Measurements from ENCODE around the gene CTR9.
A peak's percentile ranks its signal among the peaks of the same experiment; 100 is the strongest.
"Not testable (repeated sequence)": the region's sequence is repeated elsewhere in the genome, so short reads cannot be mapped to it uniquely, and the experiment has no call there.

The CTR9 gene

DNA sequence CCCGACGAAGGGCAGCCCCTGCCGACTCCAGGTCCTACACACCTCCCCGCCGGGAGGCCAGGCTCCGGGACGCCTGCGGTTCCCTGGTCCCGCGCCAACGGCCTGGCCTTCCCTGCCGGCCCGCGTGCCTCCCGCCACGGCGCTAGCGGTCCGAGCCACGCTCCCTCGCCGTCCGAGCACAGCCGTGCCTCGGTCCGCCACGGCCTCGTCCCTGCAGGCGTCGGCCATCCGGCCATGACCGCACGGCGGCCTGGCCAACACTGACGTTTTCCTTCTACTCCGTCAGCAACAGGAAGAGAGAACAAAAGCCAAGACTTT lies 57.1 kb downstream of the CTR9 start:
- peak overlapping the region; percentile 96 for H3K4me3 Mint-ChIP-seq
- peaks cover 48% of the 10 kb centered on the region for H3K36me3 Mint-ChIP-seq (ENCODE audit: low read depth)
- peaks cover 62% of the 10 kb centered on the region for H3K4me1 Mint-ChIP-seq
- ATAC-seq (no peak), DNase-seq (no peak)
- H3K27ac Mint-ChIP-seq: peak overlapping the region; percentile 97
- no peaks in the 10 kb centered on the region for H3K9me3 Mint-ChIP-seq
- H3K27me3 Mint-ChIP-seq: peaks cover 3% of the 10 kb centered on the region

DNA sequence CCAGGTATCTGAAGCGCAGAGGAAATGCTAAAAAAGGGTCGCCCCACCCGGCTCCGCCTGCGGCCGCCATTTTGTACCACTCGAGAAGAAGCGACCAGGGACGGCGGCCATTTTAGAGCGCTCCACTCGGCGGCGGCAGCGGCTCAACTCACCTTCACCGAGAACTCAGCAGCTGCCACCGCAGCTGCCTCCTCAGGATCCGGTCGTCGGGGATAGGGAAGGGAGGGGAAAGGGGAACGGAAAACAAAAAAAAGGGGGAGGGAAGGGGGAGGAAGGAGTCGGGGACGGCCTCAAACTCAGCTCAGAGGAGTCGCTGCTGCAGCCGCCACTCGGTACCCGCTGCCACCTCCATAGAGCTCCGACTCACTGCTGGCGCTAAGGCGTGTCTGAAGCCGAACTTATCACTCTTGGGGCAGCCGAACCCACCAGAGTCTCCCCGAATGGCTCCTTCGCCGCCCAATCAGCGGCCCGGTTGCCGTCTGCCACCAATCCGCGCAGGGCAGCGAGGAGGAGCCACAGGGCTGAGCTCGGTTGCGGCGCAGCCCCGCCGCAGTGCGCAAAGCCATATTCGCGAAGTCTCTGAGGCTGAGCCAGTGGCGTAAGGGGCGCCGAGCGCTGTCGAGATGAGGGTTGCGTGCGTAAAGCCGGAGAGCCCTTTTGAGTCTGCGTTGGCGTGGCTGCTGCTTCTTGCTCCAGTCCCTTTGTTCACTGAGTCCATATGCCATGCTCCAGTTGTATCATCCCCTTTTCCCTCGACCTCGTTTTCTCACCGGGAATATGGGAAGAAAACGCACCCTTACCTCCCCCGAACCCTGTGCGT lies 57.7 kb downstream of the CTR9 start, which contains the start of gene EIF4G2:
EIF4G2 (minus strand) TSS at position 374 of the 820 bp plus-strand sequence.
- H3K4me3 Mint-ChIP-seq: peak within 1 kb of the TSS; percentile 96
- peak within 1 kb of the TSS; percentile 97 for H3K27ac Mint-ChIP-seq
- DNase-seq (peak; percentile 97), ATAC-seq (peak; percentile 96)
- peaks cover 3% of the 10 kb centered on the region for H3K27me3 Mint-ChIP-seq
- no peaks in the 10 kb centered on the region for H3K9me3 Mint-ChIP-seq
- H3K4me1 Mint-ChIP-seq: peaks cover 56% of the 10 kb centered on the region
- peaks cover 42% of the 10 kb centered on the region for H3K36me3 Mint-ChIP-seq (ENCODE audit: low read depth)

DNA sequence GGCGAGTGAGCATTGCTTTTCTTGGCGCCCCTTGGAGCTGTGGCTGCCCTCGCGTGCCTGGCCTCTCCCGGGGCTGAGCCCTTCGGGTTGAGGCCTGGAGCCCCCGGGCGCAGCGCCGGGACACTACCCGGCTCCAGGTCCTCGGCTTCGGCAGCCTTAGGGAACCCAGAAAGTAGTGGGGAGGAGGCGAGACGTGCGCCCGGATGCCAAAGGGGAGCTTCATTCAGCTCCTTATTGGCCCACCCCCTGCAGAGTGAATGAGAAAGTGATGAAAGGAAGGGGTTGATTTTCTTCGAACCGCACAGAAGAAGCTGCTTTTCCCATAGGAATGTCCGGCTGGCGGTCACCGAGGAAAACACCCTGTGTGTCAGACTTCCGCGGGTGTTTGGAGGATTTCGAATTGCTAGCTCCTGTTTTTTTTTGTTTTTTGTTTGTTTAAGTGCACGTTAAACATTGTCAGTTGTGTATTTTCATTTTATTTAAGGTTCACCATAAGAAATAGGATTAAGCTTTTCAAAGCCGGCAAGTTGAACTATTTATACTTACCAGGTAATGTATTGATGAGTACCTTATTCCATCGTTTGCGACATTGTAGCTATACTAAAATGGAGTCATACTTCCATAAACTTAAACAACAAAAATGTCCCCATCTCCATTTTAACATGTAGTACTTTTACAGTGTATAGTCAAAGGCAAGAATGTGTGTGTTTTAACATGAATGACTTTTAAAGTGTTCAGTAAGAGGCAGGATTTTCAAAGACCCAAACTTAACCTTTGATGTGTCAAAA lies 58.5 kb downstream of the CTR9 start:
- peaks cover 3% of the 10 kb centered on the region for H3K27me3 Mint-ChIP-seq
- no peaks in the 10 kb centered on the region for H3K9me3 Mint-ChIP-seq
- peaks cover 48% of the 10 kb centered on the region for H3K4me1 Mint-ChIP-seq
- H3K36me3 Mint-ChIP-seq (ENCODE audit: low read depth): peaks cover 34% of the 10 kb centered on the region
- peak; percentile 4 for ATAC-seq
- H3K27ac Mint-ChIP-seq: peak overlapping the region; percentile 97
- H3K4me3 Mint-ChIP-seq: peak overlapping the region; percentile 96
- DNase-seq: peak; percentile 55

DNA sequence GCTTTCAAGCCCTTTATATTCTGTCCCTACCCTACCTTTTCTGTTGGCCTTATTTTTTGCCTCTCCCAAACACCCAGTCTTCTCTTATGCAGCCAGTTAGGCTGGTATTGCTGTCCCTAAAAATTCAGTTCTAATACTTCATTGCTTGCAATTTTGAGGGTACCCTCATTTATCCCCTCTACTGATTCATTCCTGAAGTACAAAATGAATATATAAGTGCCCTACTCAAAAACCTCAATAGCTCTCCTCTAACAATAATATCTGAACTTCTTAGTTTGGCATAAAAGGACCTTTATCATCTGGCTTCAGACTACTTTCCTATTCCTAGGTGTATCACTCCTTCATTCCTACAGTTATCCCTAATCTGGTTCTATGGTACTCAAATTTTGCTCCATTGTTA lies 62.9 kb downstream of the CTR9 start:
- Mint-ChIP-seq H3K4me3 (no peak overlapping the region), H3K27ac (no peak overlapping the region), H3K36me3 (ENCODE audit: low read depth) (no peaks in the 10 kb centered on the region), H3K4me1 (peaks cover 15% of the 10 kb centered on the region), H3K27me3 (peaks cover 3% of the 10 kb centered on the region), H3K9me3 (no peaks in the 10 kb centered on the region)
- ATAC-seq (no peak), DNase-seq (no peak)

DNA sequence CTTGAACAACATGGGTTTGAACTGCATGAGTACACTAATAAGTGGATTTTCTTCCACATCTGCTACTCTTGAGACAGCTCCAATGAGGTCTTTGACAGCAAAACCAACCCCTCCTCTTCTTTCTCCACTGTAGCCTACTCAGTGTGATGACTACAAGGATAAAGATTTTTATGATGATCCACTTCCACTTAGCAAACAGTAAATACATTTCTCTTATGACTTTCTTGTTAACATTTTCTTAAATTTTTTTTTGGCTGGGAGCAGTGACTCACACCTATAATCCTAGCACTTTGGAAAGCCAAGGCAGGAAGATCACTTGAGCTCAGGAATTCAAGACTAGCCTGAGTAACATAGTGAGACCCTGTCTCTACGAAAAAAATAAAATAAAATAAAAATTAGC lies 67.5 kb downstream of the CTR9 start:
- Mint-ChIP-seq H3K27me3 (no peaks in the 10 kb centered on the region), H3K4me1 (peaks cover 2% of the 10 kb centered on the region), H3K27ac (no peak overlapping the region), H3K36me3 (ENCODE audit: low read depth) (no peaks in the 10 kb centered on the region), H3K4me3 (no peak overlapping the region), H3K9me3 (no peaks in the 10 kb centered on the region)
- DNase-seq (no peak), ATAC-seq (no peak)

DNA sequence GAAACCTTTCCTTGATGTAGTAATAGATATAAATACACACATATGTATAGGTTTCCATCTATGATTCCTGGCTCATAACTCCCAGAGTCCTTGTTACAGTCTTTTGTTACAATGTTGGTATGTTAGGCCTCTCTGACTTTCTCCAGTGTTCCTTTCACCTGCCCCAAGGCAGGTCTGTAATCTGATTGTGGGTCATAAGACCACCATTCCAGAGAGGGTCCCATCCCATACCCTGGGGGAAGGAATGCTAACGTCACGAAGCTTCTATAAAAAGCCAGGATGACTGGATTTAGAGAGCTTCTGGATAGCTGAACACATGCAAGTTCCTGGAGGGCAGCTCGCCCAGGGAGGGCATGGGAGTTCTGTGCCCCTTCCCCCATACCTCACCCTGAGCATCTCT lies 71.4 kb downstream of the CTR9 start:
- H3K9me3 Mint-ChIP-seq; DNase-seq; H3K4me3 Mint-ChIP-seq; H3K27ac Mint-ChIP-seq; ATAC-seq; H3K27me3 Mint-ChIP-seq; H3K36me3 Mint-ChIP-seq (ENCODE audit: low read depth): not testable (repeated sequence)
- peaks cover 14% of the 10 kb centered on the region for H3K4me1 Mint-ChIP-seq

DNA sequence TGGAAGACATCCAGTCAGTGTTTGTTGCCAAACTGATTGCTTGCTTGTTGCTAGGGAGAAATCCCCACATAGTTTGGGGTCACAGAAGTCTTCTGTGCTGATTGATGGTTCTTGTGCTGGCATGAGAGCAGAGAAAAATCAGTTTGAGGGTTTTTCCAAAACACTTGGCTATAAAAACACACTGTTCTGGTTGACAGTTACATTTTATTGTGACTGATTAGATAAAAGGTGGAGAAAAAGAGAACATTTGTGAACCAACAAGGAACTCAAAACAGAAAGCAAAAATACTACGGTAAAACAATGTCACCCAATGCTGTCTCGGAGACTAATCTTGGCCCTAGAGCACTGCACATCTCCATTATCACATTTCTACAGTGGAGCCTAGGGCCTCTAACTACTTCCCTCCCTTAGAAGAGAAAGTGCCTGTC lies 72.1 kb downstream of the CTR9 start:
- DNase-seq (no peak), ATAC-seq (no peak)
- Mint-ChIP-seq H3K4me3 (peak overlapping the region; percentile 34), H3K27me3 (no peaks in the 10 kb centered on the region), H3K36me3 (ENCODE audit: low read depth) (no peaks in the 10 kb centered on the region), H3K4me1 (peaks cover 14% of the 10 kb centered on the region), H3K9me3 (no peaks in the 10 kb centered on the region), H3K27ac (no peak overlapping the region)

DNA sequence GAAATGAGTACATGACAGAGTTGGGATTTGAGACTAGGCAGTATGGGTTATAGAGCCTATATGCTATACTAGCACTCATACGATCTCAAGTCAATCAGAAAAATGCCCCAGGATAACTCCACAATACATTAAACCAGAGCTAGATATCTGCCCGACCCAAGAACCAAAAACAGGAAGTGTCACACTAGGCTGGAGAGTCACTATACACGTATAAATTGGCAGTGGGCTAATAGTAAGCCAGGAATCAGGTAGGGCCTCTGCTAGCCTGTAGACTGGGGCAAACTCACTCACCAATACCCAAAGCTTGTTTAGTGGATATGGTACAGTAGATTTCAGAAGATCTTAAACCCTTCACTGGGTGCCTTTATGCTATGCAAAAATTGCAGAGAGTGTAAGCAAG lies 73.8 kb downstream of the CTR9 start:
- H3K9me3 Mint-ChIP-seq: no peaks in the 10 kb centered on the region
- H3K4me1 Mint-ChIP-seq: peaks cover 14% of the 10 kb centered on the region
- no peak overlapping the region for H3K4me3 Mint-ChIP-seq
- DNase-seq (no peak), ATAC-seq (no peak)
- H3K27me3 Mint-ChIP-seq: no peaks in the 10 kb centered on the region
- no peak overlapping the region for H3K27ac Mint-ChIP-seq
- H3K36me3 Mint-ChIP-seq (ENCODE audit: low read depth): no peaks in the 10 kb centered on the region

DNA sequence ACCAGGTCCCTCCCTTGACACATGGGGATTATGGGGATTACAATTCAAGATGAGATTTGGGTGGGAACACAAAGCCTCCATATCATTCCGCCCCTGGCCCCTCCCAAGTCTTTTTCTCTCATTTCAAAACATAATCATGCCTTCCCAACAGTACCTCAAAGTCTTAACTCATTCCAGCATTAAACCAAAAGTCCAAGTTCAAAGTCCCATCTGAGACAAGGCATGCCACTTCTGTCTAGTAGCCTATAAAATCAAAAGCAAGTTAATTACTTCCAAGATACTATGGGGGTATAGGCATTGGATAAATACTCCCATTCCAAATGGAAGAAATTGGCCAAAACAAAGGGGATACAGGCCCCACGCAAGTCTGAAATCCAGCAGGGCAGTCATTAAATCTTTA lies 77.4 kb downstream of the CTR9 start:
- H3K4me3 Mint-ChIP-seq: no peak overlapping the region
- ATAC-seq: no peak
- H3K4me1 Mint-ChIP-seq: peaks cover 12% of the 10 kb centered on the region
- H3K27ac Mint-ChIP-seq: no peak overlapping the region
- no peaks in the 10 kb centered on the region for H3K36me3 Mint-ChIP-seq (ENCODE audit: low read depth)
- no peaks in the 10 kb centered on the region for H3K27me3 Mint-ChIP-seq
- no peak for DNase-seq
- no peaks in the 10 kb centered on the region for H3K9me3 Mint-ChIP-seq

DNA sequence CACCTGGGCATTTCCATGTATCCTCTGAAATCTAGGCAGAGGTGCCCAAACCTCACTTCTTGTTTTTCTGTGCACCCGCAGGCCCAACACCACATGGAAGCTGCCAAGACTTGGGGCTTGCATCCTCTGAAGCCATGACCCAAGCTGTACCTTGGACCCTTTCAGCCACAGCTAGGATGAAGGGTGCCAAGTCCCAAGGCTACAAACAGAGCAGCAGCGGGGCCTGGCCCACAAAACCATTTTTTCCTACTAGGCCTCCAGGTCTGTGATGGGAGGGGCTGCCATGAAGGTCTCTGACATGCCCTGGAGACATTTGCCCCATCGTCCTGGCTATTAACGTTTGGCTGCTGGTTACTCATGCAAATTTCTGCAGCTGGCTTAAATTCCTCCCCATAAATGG lies 78.1 kb downstream of the CTR9 start:
- no peak overlapping the region for H3K4me3 Mint-ChIP-seq
- no peaks in the 10 kb centered on the region for H3K9me3 Mint-ChIP-seq
- DNase-seq (no peak), ATAC-seq (no peak)
- H3K27ac Mint-ChIP-seq: no peak overlapping the region
- no peaks in the 10 kb centered on the region for H3K36me3 Mint-ChIP-seq (ENCODE audit: low read depth)
- H3K27me3 Mint-ChIP-seq: no peaks in the 10 kb centered on the region
- H3K4me1 Mint-ChIP-seq: peaks cover 8% of the 10 kb centered on the region
